Raji (cell line): Measurements from ENCODE around the gene CAT.

Experiments used
- POLR2A ChIP-seq: IDR thresholded peaks from 2 replicates; pipeline ENCODE4 v1.6.1; 2011; ENCODE audit warnings: low read depth, low read length, control low read depth; ENCODE audit not compliant: insufficient read depth

The CAT gene

GRCh38 chr11:34445956-34446355 lies 7.2 kb downstream of the CAT start:
- TF ChIP-seq POLR2A = no peak

DNA sequence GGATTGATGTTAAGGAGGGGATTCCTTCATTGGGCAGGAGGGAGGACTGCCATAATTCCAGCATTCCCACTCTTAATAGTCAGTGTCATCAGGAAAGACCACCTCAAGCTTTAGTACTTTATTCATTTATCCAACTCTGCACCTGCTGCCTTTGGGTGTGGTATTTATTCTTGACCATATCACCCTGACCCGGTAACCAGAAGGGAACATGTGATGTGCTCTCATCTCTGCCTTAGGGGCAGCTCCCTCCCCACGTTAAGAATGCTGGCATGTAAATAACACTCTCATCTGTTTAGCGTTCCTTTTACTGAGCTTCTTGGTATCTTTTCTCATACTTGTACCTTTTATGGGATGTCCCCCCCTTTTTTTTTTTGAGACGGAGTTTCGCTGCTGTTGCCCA lies 7.7 kb downstream of the CAT start:
- no peak for TF ChIP-seq POLR2A

GRCh38 chr11:34447044-34447443 lies 8.3 kb downstream of the CAT start:
- no peak for TF ChIP-seq POLR2A

DNA sequence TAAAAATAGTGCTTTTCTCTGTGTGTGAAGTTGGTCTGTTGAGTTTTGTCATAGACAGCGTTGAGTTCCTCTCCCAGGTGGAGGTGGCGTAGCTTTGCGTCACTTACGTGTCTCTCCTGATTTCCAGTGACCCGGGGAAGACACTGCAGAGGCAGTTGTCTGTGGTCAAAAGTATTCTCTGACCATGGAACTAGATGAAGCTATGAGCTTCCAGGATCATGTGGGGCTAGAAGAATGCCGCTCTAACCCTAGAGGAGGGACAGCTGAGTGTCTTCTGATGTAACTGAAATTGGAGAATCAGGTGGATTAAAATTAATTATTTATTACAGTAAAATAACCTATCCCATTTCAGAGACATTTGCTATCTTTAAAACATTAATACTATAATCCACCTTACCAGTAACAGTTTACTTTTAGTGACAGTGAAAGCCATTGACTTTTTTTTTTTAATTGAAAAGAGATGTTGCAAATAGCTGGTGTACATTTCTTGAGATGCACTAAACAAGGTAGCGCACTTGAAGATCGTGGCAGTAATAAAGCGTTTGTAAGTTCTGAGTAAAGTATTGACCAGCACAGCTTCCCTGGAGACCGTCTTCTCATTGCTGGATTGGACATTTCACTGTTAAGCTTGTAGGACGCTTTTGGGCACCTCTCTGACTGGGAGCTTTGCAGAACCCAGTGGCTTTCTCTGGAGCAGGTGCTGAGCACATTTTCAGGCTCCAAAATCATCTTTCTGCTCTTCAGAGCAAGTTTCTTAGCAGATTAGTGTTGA lies 9.7 kb downstream of the CAT start:
- TF ChIP-seq POLR2A = no peak

DNA sequence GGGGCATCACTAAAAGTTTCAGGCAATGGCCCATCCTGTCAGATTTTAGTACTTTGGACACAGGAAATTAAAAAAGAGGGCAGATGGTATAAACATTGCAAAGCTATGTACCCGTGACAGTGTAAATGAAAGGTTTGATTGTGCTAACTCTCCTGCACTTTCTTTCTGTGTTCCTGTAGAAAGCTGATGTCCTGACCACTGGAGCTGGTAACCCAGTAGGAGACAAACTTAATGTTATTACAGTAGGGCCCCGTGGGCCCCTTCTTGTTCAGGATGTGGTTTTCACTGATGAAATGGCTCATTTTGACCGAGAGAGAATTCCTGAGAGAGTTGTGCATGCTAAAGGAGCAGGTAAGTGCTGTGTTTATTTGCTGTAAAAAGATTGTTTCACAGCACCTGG lies 10.3 kb downstream of the CAT start:
- no peak for TF ChIP-seq POLR2A

DNA sequence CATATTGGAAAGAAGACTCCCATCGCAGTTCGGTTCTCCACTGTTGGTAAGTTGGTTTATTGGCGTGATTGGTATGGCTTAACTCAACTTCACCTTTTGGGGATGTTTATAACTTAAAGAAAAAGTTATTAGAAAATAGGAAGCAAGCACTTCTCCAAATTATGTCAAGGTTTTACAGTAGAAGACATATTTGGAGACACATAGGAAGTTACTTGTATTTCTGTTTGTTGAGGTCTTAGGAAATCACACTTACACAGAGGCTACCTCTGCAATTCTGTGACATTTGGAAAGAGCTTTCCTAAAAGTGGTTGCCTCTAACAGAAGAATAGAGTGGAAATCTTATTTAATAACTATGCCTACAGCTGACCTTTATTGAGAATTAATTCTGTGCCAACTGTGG lies 12.3 kb downstream of the CAT start:
- TF ChIP-seq POLR2A = no peak

- TF ChIP-seq POLR2A = no peak
Observed at GRCh38 chr11:34454308-34455032, 15.7 kb downstream of the CAT start.

GRCh38 chr11:34457607-34458006 lies 18.9 kb downstream of the CAT start:
- TF ChIP-seq POLR2A = no peak

DNA sequence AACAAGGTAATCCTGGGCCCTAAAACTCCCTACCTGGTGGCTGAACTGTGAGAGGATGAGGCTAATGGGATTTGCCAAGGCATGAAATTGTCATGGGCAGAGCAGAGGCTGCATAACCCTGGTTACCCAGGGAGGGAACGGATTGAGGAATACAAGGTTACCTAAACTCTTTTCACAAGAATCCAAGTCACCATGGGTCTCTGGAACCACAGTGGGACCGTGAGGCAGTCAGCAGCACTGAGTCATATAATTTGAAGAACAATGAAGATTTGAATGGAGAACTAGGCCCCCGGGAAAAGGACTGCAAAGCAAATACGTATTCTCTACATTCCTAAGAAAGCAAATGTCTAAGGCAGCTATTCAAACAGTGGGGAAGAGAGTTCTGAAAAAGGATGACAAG lies 19.8 kb downstream of the CAT start:
- TF ChIP-seq POLR2A = no peak

DNA sequence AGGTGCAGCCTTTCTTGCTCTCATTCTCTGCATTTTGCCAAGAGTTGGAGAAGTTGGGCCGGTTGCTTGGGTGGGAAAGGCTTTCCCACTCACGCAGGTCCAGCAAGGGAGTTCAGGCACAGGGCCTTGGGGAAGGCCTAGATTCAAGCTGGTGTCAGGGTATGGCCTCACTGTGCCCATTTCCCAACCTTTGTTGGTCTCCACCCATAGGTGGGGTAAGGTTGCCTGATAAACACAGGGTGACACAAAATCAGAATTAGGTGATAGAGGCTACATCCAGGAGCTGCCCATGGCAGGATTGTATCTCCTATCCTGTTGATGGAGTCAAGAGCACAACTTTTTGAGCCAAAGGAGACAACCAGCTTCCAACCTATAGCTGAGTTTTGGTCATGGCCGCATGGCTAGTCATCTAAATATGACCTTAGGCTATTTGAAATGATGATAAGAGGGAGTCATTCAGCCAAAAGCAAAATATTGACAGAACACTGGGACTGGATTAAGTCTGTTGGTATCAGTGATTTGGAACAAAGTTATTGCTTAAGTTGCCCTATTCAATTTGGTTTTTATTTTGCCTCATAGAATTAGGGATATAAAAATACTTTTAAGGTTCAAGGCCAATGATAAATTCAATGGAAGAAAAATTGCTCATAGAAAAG lies 20.9 kb downstream of the CAT start:
- TF ChIP-seq POLR2A = no peak

DNA sequence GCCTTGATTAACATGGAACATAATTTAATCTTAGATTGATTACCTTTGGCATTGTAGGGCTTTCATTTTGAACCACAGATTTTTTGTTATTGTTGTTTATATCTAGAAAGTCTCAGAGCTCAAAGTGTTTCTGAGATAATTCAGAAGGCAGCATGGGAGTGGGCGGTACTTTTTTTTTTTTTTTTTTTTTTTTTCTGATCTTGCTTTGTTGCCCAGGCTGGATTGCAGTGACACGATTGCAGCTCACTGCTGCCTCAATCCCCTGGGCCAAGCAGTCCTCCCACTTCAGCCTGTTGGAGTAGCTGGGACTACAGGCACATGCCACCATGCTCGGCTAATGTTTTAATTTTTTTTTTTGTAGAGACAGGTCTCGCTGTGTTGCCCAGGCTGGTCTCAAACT lies 21.5 kb downstream of the CAT start:
- no peak for TF ChIP-seq POLR2A

DNA sequence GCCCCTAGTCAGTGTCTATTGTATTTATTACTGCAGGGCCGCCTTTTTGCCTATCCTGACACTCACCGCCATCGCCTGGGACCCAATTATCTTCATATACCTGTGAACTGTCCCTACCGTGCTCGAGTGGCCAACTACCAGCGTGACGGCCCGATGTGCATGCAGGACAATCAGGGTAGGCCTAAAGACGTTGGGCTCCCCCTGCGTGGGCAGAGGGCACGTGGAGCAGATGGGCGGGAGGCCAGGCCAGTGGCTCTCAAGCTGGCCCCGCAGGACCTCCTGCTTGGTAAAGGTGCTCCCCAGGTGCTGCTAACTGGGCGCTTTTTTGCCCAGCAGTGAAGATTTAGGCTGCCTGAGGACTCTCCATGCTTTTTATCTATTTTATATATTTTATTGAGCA lies 22.5 kb downstream of the CAT start:
- no peak for TF ChIP-seq POLR2A

DNA sequence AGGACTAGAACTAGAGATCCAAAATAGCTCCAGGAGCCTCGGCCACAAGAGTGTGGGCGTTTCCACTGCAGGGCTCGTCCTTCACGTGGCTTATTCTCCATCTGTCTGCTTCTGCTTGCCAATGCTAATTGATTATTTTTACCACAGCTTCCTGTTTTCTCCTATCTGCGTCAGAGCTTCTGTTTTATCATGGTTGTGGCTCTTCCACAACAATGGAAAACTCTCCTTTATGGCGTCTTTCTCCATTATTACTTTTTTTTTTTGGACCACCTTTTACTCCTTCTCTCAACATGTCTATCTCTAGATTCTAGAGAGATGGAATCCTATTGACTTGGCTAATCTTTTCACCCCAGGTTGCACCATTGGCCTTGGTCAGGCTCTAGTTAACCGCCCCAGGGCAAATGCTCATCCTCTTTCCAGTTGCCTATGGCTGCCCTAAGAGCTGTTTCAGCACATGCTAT lies 25.9 kb downstream of the CAT start:
- TF ChIP-seq POLR2A = no peak

GRCh38 chr11:34466802-34467488 lies 28.2 kb downstream of the CAT start:
- TF ChIP-seq POLR2A = no peak

DNA sequence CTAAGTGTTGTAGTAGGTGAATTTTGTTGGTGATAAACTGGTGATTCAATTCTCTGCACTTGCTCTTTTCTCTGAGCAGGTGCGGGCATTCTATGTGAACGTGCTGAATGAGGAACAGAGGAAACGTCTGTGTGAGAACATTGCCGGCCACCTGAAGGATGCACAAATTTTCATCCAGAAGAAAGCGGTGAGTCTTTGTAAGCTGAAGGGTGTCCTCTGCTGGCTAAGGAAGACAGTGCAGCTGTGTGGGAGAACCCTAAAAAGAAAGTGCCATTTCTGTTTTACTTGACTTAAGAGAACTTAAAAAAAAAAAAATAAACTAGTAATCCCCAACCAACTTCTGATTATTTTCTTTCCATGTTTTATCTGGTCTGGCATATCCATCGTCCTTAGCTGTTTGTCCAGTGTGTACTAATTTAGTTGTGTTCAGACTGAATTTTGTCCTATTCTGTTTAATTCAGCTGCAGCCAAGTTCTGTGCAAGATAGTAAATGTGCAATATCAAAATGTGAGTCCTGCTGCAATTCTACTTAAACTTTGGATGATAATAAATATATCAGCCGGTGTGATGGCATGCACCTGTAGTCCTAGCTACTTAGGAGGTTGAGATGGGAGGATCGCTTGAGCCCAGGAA lies 29.6 kb downstream of the CAT start:
- TF ChIP-seq POLR2A = no peak

GRCh38 chr11:34473603-34474169 lies 35.0 kb downstream of the CAT start:
- TF ChIP-seq POLR2A = no peak
